H1 (cell line): ENCODE results near the gene BMERB1. TPM values are rescaled to one million over a fixed set of nuclear protein-coding genes. Genes with fewer than 3 reads are reported as not detected.

Source experiments
- CTCF ChIA-PET: fragments of 300-600 bp; sonication (Branson Sonifier 250); formaldehyde crosslinking; loops from one replicate; lab custom pipeline; 2021; ENCODE audit not compliant: partially characterized antibody; lab: Charles Lee
- POLR2A ChIA-PET: fragments of 300-600 bp; sonication (Branson Sonifier 250); formaldehyde crosslinking; loops from one replicate; lab custom pipeline; 2021; ENCODE audit warnings: inconsistent platforms; ENCODE audit not compliant: partially characterized antibody; lab: Charles Lee
- DNase-seq, 2 experiments: peaks; one replicate each; pipeline versions ENCODE4 v3.0.0 to v3.0.0-alpha.2; 2010 to 2022; ENCODE audit warnings: low spot score in 2 of 2, low read depth in 1 of 2, mixed read lengths in 1 of 2
- FAIRE-seq: peaks from 2 replicates; lab custom pipeline; 2011; peaks lifted over from hg19 to GRCh38; lab: Jason Lieb, UNC
- H2AFZ ChIP-seq: 2 replicates; pipeline ENCODE4 v1.8.1; 2012; ENCODE audit warnings: low read length, inconsistent platforms
- H2AK5ac ChIP-seq: 2 replicates; pipeline ENCODE4 v1.6.1; 2013; ENCODE audit warnings: low read depth, low read length
- H2BK120ac ChIP-seq: replicated peaks from 2 replicates; pipeline ENCODE3; 2013; ENCODE audit warnings: low read depth, low read length, inconsistent platforms
- H2BK12ac ChIP-seq: 2 replicates; pipeline ENCODE4 v1.6.1; 2013; ENCODE audit warnings: low read depth, low read length
- H2BK15ac ChIP-seq: 2 replicates; pipeline ENCODE4 v1.6.1; 2013; ENCODE audit warnings: low read length
- H2BK20ac ChIP-seq: 2 replicates; pipeline ENCODE4 v1.6.1; 2013; ENCODE audit warnings: low read length
- H2BK5ac ChIP-seq: 2 replicates; pipeline ENCODE4 v1.6.1; 2013; ENCODE audit warnings: low read depth, low read length
- H3K14ac ChIP-seq: 2 replicates; pipeline ENCODE4 v1.6.1; 2013; ENCODE audit warnings: inconsistent platforms; ENCODE audit not compliant: insufficient read length
- H3K18ac ChIP-seq: 2 replicates; pipeline ENCODE4 v1.6.1; 2013; ENCODE audit warnings: low read length; ENCODE audit errors: extremely low read depth
- H3K23ac ChIP-seq: 2 replicates; pipeline ENCODE4 v1.6.1; 2013; ENCODE audit warnings: inconsistent platforms; ENCODE audit not compliant: insufficient read length
- H3K23me2 ChIP-seq: 2 replicates; pipeline ENCODE4 v1.6.1; 2013; ENCODE audit warnings: low read depth, low read length
- H3K27ac ChIP-seq: 2 replicates; pipeline ENCODE4 v1.6.1; 2011; ENCODE audit warnings: low read depth, low read length, inconsistent platforms
- H3K27me3 ChIP-seq, 4 experiments: replicated peaks in 1 of 4; 1 replicate in 1 of 4; 2 replicates in 3 of 4; pipeline versions ENCODE4 v1.6.1 to v1.8.1; 2011 to 2013; ENCODE audit warnings: low read length in 3 of 4, mild to moderate bottlenecking in 3 of 4, inconsistent platforms in 2 of 4, mixed read lengths in 2 of 4, moderate library complexity in 1 of 4; ENCODE audit not compliant: control insufficient read depth in 3 of 4, insufficient read depth in 3 of 4; ENCODE audit errors: extremely low read depth in 1 of 4
- H3K36me3 ChIP-seq, 4 experiments: 2 replicates each; pipeline versions ENCODE4 v1.6.1 to v1.8.1; 2011 to 2013; ENCODE audit warnings: mild to moderate bottlenecking in 4 of 4, low read length in 3 of 4, moderate library complexity in 2 of 4, control low read depth in 1 of 4, inconsistent platforms in 1 of 4; ENCODE audit not compliant: insufficient read depth in 4 of 4, control insufficient read depth in 2 of 4
- H3K4ac ChIP-seq: replicated peaks from 2 replicates; pipeline ENCODE3; 2013; ENCODE audit warnings: low read length, low read depth, mixed read lengths, inconsistent platforms; ENCODE audit not compliant: insufficient read length
- H3K4me1 ChIP-seq, 4 experiments: replicated peaks in 1 of 4; 1 replicate in 1 of 4; 2 replicates in 3 of 4; pipeline versions ENCODE4 v1.6.1 to v1.8.1; 2011 to 2013; ENCODE audit warnings: low read length in 3 of 4, inconsistent platforms in 2 of 4, mixed read lengths in 1 of 4; ENCODE audit not compliant: insufficient read depth in 4 of 4, control insufficient read depth in 3 of 4
- H3K4me2 ChIP-seq, 2 experiments: 2 replicates each; pipeline versions ENCODE4 v1.6.1 to v1.8.1; 2011 to 2013; ENCODE audit warnings: low read depth in 2 of 2, low read length in 2 of 2, control low read depth in 1 of 2, inconsistent platforms in 1 of 2, mild to moderate bottlenecking in 1 of 2; ENCODE audit not compliant: insufficient read depth in 1 of 2
- H3K4me3 ChIP-seq, 4 experiments: fragments of 200-600, 300-600 bp in 1 of 4; sonication (generic), shearing (Covaris generic), sonication (Bioruptor Twin) in 1 of 4; 2 replicates each; pipeline versions ENCODE4 v1.5.1 to v1.8.1; 2011 to 2016; ENCODE audit warnings: low read length in 4 of 4, low read depth in 3 of 4, control low read depth in 2 of 4, inconsistent platforms in 2 of 4, mild to moderate bottlenecking in 2 of 4, mixed read lengths in 1 of 4, moderate library complexity in 1 of 4; ENCODE audit not compliant: insufficient read depth in 2 of 4; ENCODE audit errors: extremely low read depth in 1 of 4
- H3K56ac ChIP-seq: replicated peaks from 2 replicates; pipeline ENCODE3; 2013; ENCODE audit warnings: low read depth, mild to moderate bottlenecking, mixed read lengths, low read length, inconsistent platforms; ENCODE audit not compliant: insufficient read length
- H3K79me1 ChIP-seq: 2 replicates; pipeline ENCODE4 v1.6.1; 2013; ENCODE audit warnings: low read depth, low read length, control low read depth
- H3K79me2 ChIP-seq, 2 experiments: 2 replicates each; pipeline versions ENCODE4 v1.6.1 to v1.8.1; 2012 to 2013; ENCODE audit warnings: low read length in 2 of 2, mild to moderate bottlenecking in 2 of 2, inconsistent platforms in 1 of 2; ENCODE audit not compliant: insufficient read depth in 2 of 2, control insufficient read depth in 1 of 2
- H3K9ac ChIP-seq, 4 experiments: replicated peaks in 1 of 4; 1 replicate in 1 of 4; 2 replicates in 3 of 4; pipeline versions ENCODE4 v1.6.1 to v1.8.1; 2011 to 2013; ENCODE audit warnings: low read depth in 3 of 4, low read length in 3 of 4, control low read depth in 2 of 4, mild to moderate bottlenecking in 2 of 4, moderate library complexity in 2 of 4, inconsistent platforms in 1 of 4; ENCODE audit errors: extremely low read depth in 1 of 4
- H3K9me3 ChIP-seq, 2 experiments: 2 replicates each; pipeline versions ENCODE4 v1.6.1 to v1.8.1; 2012 to 2013; ENCODE audit warnings: mild to moderate bottlenecking in 2 of 2, moderate library complexity in 2 of 2, control low read depth in 1 of 2, inconsistent platforms in 1 of 2, low read depth in 1 of 2, low read length in 1 of 2, mixed read lengths in 1 of 2; ENCODE audit not compliant: insufficient read depth in 2 of 2
- H4K20me1 ChIP-seq, 2 experiments: replicated peaks in 1 of 2; 2 replicates each; pipeline versions ENCODE3 to v1.8.1; 2011 to 2013; ENCODE audit warnings: inconsistent platforms in 2 of 2, low read length in 2 of 2, mild to moderate bottlenecking in 1 of 2; ENCODE audit not compliant: insufficient read depth in 2 of 2, control insufficient read depth in 1 of 2
- H4K5ac ChIP-seq: 2 replicates; pipeline ENCODE4 v1.6.1; 2013; ENCODE audit warnings: low read length, low read depth, mixed read lengths, inconsistent platforms; ENCODE audit not compliant: insufficient read length
- H4K8ac ChIP-seq: 2 replicates; pipeline ENCODE4 v1.8.0; 2013; ENCODE audit warnings: mild to moderate bottlenecking, moderate library complexity, low read length, inconsistent platforms; ENCODE audit not compliant: insufficient read depth; ENCODE audit errors: extremely low read depth
- H4K91ac ChIP-seq: replicated peaks from 2 replicates; pipeline ENCODE3; 2013; ENCODE audit warnings: low read length, mixed read lengths, inconsistent platforms; ENCODE audit not compliant: insufficient read length
- CBX8 ChIP-seq: fragments of 300-800, 300-1000 bp; sonication (generic); IDR thresholded peaks from 2 replicates; pipeline ENCODE4 v1.7.1; 2016; ENCODE audit warnings: low read depth, low read length, borderline replicate concordance
- RAD21 ChIP-seq, 2 experiments: IDR thresholded peaks in 1 of 2; conservative IDR thresholded peaks in 1 of 2; 2 replicates each; pipeline ENCODE4 v1.6.1; 2011; ENCODE audit warnings: low read depth in 2 of 2, low read length in 2 of 2, improper control_type of control experiment in 1 of 2, inconsistent platforms in 1 of 2, mild to moderate bottlenecking in 1 of 2, moderate library complexity in 1 of 2
- WGBS, 2 experiments: shearing (Covaris generic) in 1 of 2; methylation state at CpG; one replicate each; pipeline versions ENCODE4 v1.1.6 to v1.1.7; 2013 to 2015; ENCODE audit warnings: low lambda C conversion rate in 2 of 2, mixed read lengths in 2 of 2, inconsistent platforms in 1 of 2, low coverage in 1 of 2, missing lambda C conversion rate in 1 of 2; ENCODE audit not compliant: insufficient replicate concordance in 2 of 2, insufficient coverage in 1 of 2, insufficient read length in 1 of 2; ENCODE audit errors: extremely low coverage in 1 of 2, missing lambda C conversion rate in 1 of 2; 5-methylcytosine and 5-hydroxymethylcytosine counted together
- polyA plus RNA-seq, 7 experiments: library from polyadenylated mRNA; depleted of rRNA in 3 of 7; stranded (reverse) in 5 of 7; unstranded in 2 of 7; fragments of >200 nt in 5 of 7; fragments of 200-250 nt in 2 of 7; gene quantifications; 1 replicate in 5 of 7; 2 replicates in 1 of 7; 4 replicates in 1 of 7; pipeline versions ENCODE4 v1.2.1 to v1.2.3, GENCODE V29; 2011 to 2013; ENCODE audit warnings: missing spikeins in 2 of 7, mixed read lengths in 2 of 7
- total RNA-seq: library from RNA; stranded (reverse); fragmentation: NEBNext Ultra II Directional; extraction: Animal tissue kit (Norgen Biotek cat#: 25700); gene quantifications from 2 replicates; pipeline ENCODE4 v1.2.1, GENCODE V29; 2021

BMERB1 gene
- total and polyA plus RNA-seq, 2 of the 8 experiments (the other 6 are each of a cell fraction or from before 2014, with no cell fraction given) = 23.5 to 27.1 TPM

DNA sequence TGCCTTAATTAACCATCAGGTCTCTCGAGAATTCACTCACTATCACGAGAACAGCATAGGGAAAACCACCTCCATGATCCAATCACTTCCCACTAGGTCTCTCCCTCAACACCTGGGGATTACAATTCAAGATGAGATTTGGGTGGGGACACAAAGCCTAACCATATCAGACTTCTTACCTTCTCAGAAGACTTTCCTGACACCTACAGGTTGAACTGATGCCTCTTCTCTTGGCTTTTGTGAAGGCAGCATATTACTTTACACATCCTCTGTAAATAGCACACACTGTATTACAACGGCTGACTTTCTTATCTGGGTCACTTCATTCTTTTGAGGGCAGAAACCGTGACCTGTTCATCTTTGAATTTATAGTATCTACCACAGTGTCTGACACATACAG lies 23.6 kb downstream of the BMERB1 start:
- Histone ChIP-seq H3K4ac (no peak overlapping the region), H3K27me3 (no peaks in the 10 kb centered on the region), H2BK120ac (no peak overlapping the region), H3K4me2 (no peak overlapping the region), H2BK15ac (no peak overlapping the region), H3K36me3 (no peaks in the 10 kb centered on the region), H2BK12ac (no peak overlapping the region), H3K79me1 (no peaks in the 10 kb centered on the region; the same call in 1 of the 2 replicates), H3K27ac (no peak overlapping the region), H3K14ac (no peak overlapping the region), H3K23ac (no peak overlapping the region), H2AFZ (no peak overlapping the region), H3K23me2 (no peaks in the 10 kb centered on the region), H4K5ac (no peak overlapping the region), H2AK5ac (no peak overlapping the region), H3K4me3 (no peak overlapping the region), H4K91ac (no peak overlapping the region), H3K79me2 (no peaks in the 10 kb centered on the region), H4K8ac (no peak overlapping the region), H3K9ac (no peak overlapping the region), H3K56ac (no peak overlapping the region), H3K4me1 (no peaks in the 10 kb centered on the region), H4K20me1 (no peaks in the 10 kb centered on the region), H3K9me3 (no peaks in the 10 kb centered on the region), H3K18ac (no peak overlapping the region), H2BK20ac (no peak overlapping the region), H2BK5ac (no peak overlapping the region)
- CTCF ChIA-PET = no interaction called here
- no peak for FAIRE-seq
- peak; percentile 2 to 23; a peak in 1 of 4 replicates for TF ChIP-seq RAD21 (IDR thresholded peaks at IDR 0.05 in 1 of 2, conservative IDR thresholded peaks at IDR 0.05 in 1 of 2; ENCODE audit: low read depth in 2 of 2, low read length in 2 of 2)
- no peak for TF ChIP-seq CBX8
- POLR2A ChIA-PET = no interaction called here
- 66% methylated on average over 4 of the region's 4 CpGs; no CpG with 5 or more reads in 1 of the 2 experiments for WGBS, 2 experiments
- no peak for DNase-seq
